GM18870 (cell line): ENCODE data around the gene CHAF1B.

Experiments
- ATAC-seq: cut with Tn5 transposase; IDR thresholded peaks from one replicate; pipeline ENCODE4 v1.9.1; 2021; ENCODE audit warnings: moderate library complexity; ENCODE audit not compliant: unreplicated experiment

The CHAF1B gene

DNA sequence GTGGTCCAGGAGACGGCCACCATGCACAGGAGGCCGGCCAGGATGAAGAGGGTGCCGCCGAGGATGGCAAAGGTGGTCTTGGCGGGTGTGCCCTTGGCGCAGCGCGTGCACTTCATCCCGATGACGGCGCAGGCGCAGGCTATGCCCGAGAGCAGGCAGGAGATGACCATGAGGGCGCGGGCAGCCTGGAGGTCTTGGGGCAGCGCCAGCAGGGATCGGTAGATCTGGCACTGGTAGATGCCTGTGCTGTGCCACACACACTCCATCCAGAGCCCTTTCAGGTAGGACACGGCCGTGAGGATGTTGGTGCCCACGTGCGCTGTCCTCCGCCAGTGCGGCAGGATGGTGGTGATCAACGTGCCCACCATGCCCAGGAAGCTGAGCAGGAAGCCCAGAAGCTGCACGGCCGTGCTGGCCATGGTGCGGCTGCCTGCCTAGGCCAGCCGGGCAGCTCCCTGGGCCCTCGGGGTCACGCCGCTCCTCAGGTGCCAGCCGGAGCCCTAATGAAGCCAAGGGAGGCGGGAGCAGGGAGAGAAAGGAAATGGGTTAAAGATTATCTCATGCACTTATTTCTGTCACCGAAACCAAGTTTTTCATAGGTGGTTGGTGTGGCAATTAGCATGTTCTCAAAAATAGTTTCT lies 76.2 kb downstream of the CHAF1B start:
- ATAC-seq: no peak

DNA sequence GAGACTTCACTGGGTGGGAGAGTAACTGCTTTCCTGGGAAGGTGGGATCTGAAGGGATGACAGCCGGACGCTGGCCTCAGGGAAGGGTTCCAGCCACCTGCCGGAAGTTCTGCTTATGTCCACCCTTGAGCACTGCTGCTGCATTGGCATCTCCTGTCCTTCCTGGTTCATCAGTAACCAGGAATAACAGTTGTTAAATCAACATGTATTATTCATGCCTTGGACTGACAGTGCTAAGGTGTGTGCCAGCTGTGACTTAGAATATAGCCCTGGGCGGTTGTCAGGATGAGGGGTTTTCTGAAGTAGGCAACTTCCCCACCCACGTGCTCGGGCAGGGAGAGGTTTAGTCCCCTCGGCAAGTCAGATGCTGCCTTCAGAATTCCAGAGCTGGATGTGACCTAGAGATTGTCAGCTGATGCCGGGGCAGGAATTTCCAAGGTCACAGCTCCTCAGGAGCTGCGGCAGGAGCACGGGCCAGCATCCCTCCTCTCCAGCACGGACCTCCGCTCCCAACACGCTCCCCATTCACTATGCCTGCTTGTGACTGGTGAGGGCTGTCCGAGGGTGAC lies 76.8 kb downstream of the CHAF1B start:
- no peak for ATAC-seq

DNA sequence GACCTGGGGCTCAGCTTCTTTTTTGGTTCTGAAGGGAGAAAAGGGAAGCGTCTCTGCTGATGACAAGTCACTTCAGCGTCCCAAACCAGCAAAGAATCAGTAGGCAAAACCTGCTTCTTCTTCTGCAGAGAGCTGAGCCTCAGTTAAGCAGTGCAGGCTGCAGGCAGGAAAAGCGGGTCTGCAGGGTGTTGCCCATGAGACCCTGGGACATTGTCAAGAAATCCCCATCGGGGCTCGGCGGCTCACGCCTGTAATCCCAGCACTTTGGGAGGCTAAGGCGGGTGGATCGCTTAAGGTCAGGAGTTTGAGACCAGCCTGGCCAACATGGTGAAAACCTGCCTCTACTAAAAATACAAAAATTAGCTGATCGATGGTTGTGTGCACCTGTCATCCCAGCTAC lies 78.0 kb downstream of the CHAF1B start:
- no peak for ATAC-seq

GRCh38 chr21:36463991-36464390 lies 78.8 kb downstream of the CHAF1B start:
- no peak for ATAC-seq

- no peak for ATAC-seq
These were observed 79.4 kb downstream of the CHAF1B start for GRCh38 chr21:36464590-36464989.

DNA sequence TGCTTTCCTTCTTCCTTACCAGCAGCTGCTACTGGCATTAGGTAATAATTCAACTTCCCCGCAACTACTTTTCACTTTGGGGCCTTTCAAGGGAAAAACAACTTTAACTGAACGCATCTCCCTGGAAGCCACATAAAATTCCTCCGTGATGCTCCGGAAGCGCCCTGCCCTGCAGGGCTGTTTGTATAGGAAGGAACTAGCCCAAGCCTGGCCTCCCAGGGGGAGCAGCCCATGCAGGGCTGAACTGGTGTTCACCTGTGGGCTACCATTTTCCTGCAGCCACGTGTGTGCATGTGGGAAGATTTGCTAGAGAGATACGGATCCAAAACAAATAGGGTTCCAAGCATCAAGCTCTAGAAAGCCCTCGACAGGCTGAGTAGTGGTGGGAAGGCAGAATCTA lies 80.3 kb downstream of the CHAF1B start:
- ATAC-seq: no peak

GRCh38 chr21:36466061-36466511 lies 80.9 kb downstream of the CHAF1B start:
- ATAC-seq: no peak
